ENCODE data around the gene EEF2K.
A peak's percentile ranks its signal among the peaks of the same experiment; 100 is the strongest.
"Not testable (repeated sequence)": the region's sequence is repeated elsewhere in the genome, so short reads cannot be mapped to it uniquely, and the experiment has no call there.

EEF2K gene

DNA sequence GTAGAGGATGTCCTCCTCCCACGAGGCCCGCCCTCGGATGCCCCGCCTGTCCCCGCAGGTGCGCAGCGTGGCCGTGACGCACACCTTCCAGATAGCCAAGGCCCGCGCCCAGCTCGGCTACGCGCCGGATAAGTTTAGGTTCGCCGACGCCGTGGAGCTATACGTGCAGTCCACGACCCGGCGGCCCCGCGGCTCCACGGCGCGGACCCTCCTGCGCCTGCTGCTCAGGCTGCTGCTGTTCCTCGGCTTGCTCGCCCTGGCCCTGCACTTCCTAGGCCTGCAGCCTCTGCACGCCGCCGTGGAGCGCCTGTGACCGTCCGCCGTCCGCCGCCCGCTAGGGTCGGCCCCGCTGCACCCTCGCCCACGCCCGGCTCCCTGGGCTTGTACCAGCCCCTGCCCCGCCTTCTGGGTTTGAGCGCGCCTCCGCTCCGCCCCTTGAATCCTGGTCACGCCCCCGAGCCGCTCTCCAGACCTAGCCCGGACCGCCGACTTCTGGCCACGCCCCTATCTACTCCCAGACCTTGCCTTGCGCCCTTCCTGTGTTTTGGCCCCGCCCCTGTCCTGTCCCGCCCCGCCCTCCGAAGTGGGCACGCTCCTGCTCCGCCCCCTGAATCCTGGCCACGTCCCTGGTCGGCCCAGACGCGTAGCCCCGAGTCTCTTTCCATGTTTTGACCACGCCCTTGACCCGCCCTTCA lies 15.8 kb upstream of the EEF2K start:
- peak; percentile 99 for DNase-seq

DNA sequence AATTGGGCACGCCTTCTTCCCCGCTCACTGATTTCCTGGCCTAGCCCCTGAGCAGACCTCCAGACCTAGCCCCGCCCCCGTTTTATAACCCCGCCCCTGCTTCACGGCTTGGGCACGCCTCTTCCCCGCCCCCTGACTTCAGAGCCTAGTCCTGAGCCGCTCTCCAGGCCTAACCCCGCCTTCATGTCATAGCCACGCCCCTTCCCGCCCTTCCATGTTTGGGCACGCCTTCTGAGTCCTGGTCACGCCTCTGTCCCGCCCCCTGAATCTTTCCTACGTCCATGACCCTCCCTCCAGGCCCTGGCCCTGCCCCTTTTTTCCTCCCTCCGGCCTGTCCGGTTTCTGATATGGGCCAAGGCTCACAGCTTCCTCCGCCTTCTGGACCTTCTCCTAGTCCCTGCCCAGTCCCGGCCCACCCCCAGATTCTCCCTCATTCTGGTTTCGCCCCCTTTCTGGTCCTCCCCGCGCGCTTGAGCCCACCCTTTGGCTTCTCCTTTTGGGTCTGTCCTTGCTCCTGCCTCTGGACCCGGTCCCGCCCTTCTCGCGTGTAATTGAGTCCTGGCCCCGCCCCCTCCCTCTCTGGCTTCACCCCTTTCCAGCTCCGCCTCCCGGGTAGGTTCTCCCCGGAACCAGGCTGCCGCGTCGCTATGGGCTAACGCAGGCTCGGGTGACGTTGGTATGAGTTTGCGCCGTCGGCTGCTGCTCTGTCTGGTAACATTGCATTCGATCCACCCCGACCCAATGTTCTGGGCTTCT lies 15.1 kb upstream of the EEF2K start:
- DNase-seq = peak; percentile 99

DNA sequence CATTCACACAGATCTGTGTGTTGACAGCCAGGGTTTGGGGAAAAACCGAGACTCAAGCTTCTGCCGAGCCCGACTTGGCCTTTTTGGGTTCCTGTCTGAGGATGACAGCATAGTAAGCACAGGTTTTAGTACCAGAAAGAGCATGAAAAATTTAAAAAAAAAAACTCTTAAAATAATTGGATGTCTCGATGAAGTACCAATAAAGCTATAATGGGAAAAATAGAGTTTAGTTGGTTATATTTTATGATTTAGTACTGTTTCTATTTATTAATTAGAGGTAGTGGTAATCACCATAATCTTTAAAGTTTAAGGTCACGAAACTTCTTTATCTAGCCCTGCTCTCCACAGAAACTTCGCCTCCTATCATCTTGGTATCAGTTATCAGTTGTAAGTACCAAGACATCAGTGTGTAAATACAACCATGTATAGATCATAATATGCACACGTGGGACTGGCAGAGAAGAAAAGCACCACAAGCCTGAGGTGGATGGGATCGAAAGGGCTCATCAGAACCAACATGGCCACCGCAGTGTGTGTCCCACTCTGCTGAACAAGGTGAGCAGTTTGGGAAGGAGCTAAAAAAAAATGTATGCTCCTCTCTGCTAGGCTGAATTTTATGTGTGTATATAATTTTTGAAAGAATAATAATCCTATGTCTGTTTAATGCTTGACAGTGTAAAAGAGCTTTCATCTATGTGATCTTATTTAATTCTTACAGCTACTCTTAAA lies 14.4 kb upstream of the EEF2K start:
- DNase-seq = no peak

DNA sequence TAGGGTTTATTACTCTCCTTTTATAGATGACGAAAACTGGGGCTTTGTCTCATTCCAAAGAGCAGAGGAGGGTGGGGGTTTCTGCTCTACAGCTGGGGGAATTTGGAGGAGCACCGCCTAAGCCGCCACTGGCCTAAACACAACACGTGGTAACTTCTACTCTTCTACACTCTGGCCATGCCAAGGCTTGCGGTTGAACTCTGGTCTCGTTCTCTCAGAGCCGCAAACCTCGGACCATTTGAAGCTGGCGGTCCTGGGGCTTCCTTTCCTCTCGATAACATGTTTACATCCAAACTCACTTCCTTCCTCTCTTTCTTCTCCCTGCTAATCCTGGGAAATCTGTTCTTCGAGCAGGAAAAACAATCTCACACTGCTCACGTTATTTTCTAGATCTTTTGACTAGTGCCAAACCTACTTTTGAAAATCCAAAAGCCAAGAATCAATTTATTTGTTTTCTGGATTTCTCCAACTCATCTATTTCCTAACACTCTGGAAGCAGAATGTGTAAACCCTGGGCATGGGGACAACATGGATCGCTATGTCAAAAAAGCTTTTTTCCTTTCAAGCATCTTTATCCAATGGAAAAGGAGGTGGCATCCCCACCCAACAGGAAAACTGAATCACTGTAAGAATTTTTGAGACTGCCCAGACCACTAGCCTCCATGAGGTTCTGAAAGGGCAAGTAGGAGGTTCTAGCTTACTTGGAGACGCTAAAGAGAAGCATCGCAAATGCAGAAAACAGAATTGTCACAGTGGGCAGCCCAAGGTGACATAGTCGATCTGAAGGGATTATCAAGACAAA lies 13.6 kb upstream of the EEF2K start:
- DNase-seq = peak; percentile 23

DNA sequence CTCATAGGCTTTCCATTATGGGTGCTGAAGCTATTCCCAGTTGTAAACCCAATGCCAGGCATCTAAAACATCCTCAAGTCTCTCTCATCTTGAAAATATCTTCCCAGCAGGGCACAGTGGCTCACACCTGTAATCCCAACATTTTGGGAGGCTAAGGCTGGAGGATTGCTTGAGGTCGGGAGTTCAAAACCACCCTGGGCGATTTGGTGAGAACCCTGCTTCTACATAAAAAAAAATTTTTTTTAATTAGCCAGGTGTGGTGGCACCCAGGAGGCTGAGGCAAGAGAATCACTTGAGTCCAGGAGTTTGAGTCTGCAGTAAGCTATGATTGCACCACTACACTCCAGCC lies 13.0 kb upstream of the EEF2K start:
- no peak for DNase-seq

DNA sequence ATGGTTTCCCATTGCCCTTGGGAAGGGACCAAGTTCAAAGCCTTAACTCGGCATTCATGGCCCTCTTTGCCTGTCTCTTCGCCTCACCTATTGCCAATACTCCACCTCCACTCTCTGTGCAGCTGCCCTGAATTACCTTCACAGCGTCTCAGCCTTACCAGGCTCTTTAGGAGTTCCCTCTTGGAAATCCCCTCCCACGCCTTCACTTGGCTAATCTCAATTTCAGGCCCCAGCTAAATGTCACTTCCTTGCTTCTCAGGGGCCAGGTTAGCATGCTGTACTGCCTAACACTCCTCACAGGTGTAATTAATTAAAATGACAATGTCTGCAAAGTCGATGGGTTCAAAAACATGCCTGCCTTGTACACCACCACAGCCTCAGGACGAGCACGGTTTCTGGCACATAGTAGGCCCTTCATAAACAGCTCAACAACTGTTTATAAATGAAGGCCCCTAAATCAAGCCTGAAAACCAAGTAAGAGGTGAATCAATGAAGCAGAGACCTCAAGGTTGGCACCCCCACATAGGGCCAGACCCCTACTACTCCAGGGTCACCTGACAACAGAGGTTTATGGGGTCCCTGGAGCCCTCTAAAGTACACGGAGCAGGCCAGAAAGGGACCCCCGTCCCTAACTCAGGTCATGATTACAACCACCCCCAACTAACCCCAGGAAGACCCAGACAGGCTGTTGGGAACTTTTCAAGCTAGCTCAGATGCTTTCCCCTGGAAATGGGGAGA lies 11.2 kb upstream of the EEF2K start:
- DNase-seq = no peak

DNA sequence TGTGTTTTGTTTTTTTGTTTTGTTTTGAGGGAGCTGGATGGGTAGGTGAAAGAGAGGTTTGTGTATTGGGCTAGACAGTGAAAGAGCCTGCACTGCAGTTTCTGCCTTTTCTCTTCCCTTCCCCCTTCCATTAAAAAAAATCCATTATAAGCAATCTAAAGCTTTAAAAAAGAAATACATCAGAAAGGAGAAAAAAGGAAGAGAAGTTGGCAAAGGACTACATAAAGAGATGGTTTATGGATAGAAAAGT lies 10.7 kb upstream of the EEF2K start:
- DNase-seq = no peak

DNA sequence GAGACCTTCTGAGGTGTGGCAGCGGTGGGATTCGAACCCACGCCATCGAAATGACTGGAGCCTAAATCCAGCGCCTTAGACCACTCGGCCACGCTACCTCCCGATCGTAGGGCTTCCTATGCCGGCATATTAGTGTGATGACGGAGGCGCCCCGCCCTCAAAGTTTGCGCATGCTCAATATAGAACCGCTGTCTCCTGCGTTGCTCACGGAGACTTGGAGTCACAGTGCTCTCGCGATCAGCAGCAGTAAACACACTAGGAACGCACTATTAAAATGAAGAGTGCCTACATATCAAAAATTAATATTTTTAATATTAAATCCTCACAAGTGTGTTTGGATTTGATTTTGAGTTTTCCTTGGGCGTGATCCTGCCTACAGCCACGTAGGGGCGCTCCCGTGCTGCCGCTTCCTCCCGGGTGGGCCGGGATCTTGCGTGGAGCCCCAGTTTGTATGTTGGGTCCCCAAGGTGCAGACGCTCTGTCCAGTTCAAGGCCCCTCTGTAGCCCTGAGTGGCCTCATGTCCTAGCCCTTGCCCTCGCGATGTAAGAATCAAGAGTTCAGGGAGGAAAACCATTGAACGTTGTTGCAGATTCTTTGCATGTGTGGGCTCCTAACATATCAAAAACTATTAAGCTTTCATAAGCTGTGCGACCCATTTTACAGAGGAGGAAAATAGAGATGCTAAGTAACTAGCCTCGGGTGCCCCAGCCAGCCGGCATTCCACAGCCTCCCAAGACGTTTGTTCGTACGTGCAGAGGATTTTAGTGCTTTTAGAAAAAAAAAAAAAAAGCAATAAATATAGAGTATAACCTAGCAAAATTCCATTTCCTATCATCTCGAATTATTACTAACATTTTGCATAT lies 10.2 kb upstream of the EEF2K start:
- peak; percentile 84 for DNase-seq

DNA sequence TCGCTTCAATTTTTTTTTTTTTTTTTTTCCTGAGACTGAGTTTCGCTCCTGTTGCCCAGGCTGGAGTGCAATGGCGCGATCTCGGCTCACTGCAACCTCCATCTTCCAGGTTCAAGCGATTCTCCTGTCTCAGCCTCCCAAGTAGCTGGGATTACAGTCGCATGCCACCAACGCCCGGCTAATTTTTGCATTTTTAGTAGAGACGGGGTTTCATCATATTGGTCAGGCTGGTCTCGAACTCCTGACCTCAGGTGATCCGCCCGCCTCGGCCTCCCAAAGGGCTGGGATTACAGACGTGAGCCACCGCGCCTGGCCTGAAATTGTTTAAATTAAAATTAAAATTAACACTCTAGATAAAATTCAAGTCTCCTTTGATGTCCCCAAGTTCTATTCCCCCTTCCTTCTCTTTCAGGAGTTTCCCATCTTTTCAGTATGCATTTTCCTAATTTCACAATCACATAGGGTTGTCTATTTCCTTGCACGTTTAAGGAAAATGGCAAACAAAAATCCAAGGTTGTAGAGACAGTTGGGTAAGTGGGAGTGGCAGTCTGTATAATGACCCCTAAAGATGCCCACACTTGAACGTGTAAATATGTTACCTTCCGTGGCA lies 9.4 kb upstream of the EEF2K start:
- DNase-seq = not testable (repeated sequence)

DNA sequence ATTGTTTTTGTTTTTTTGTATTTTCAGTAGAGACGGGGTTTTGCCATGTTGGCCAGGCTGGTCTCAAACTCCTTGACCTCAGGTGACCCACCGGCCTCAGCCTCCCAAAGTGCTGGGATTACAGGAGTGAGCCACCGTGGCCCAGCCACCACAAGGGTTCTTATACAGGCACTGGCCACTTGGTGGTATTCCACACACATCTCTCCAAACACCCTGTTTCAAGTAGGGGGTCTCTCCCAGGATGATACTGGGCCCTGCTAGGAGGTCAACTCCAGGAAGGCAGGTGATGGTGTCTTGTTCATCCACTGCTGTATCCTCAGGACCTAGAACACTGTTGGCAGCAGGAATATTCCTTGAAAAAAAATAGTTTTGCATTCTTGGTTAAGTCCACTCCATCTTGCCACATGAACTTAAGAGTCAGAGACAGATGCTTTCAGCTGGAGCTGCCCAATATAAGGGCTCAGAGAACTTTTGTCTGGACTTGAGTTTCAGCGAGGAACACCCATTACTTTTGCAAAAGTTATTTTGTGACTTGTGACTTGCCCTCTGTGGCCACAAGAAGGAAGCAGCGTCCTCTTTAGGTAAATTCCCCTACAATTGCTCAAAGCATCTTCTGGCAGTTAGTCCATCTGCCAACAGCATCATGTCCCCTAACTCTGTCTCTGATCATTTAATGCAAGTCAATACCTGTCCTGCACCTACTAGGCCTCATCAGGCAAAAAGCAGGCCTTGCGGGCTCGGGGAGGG lies 7.4 kb upstream of the EEF2K start:
- no peak for DNase-seq

DNA sequence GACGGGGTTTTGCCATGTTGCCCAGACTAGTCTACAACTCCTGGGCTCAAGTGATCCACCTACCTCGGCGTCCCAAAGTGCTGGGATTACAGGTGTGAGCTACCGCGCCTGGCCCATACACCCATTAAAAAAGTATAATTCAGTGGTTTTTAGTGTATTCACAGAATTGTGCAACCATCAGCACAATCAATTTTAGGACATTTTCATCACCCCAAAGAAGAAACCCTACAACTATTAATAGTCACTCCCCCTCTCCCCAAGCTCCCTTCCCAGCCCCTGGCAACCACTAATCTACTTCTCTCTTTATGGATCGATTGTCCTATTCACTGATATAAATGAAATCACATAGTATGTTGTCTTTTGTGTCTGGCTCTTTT lies 3.8 kb upstream of the EEF2K start:
- no peak for DNase-seq

DNA sequence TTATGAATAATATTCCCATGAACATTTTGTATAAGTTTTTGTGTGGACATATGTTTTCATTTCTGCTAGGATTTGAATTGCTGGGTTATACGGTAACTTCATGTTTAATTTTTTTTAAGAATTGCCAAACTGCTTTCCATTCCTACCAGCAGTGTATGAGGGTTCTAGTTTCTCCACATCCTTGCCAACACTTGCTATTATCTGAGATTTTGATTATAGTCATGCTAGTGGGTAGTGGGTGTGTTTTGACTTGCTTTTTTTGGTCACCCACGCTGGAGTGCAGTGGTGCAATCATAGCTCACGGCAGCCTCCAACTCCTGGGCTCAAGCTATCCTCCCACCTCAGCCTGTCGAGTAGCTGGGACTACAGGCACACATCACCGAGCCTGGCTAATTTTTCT lies 3.0 kb upstream of the EEF2K start:
- no peak for DNase-seq

DNA sequence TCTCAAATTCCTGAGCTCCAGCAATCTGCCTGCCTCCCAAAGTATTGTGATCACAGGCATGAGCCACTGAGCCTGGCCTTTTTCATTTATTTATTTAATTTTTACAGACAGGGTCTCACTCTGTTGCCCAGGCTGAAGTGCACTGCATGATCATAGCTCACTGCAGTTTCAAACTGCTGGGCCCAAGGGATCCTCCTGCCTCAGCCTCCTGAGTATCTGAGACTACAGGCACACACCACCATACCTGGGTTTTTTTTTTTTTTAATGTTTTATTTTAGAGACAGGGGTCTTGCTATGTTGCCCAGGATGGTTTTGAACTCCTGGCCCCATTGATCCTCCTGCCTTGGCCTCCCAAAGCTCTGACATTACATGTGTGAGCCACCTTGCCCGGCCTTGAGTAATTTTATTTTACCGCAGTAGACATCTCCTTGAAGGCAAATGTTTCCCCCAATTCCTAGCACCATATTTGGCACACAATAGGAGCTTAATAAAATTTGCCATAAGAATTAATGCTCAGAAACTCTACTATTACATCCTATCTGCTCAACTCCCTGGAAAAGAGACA lies 1.9 kb upstream of the EEF2K start:
- DNase-seq = no peak

DNA sequence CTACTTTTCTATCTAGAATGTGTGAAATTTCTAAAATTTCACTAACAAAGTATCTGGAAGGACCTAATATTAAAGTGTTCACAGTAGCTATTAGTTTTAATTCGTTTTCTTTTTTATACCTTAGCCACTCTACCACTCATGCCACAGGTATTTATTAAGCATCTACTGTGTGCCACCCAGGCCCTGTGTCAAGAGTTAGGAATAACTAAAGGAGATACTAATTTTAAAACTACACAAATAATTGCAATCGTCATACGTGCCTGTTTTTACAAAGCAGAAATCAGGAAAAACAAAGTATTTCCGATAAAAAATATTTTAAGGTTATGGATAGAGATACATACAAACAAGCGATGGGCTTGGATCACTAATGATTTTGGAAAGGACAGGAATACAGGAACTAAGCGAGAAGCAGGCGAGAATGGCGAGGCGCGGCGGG lies 483 bp upstream of the EEF2K start:
- no peak for DNase-seq

DNA sequence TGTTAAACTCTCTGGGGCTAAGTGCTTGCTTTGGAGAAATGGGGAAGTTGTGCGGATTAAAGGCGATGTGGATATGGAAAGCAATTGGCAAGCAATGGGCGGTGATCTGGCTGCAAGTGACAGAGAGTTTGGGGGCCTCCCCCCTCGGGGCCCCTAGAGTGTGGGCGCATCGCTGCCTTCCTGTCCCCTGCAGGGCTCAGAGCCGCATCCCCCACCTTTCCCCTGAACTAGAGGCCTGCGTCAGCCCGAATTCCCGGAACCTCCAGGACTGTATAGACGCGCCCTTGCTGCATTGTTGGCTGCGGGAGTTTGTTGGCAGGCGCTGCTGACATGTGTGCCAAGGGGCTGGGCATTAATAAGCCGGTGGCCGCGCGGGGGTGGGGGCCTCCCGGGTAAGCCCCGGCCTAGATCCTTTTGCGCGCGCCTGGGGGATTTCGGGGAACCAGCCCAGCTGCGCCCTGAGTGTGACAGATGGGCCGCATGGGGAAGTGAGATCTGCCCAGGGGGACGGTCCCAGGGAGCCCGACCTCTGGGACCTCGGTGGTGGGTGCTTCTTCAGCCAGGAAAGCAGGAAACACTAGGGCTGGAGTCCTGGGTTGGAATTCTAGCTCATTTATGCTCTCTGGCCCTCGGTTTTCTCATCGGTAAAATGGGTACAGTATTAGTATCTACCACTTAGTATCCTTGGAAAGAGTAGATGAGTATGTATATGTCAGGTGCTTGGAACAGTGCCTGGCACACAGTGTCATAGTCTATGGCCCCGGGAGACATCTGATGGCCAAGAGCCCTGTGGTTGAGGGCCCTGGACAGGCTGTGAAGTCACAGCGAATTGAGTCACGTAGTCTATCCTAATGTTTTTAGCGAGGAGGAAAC lies 1.0 kb downstream of the EEF2K start:
- DNase-seq = peak; percentile 46

DNA sequence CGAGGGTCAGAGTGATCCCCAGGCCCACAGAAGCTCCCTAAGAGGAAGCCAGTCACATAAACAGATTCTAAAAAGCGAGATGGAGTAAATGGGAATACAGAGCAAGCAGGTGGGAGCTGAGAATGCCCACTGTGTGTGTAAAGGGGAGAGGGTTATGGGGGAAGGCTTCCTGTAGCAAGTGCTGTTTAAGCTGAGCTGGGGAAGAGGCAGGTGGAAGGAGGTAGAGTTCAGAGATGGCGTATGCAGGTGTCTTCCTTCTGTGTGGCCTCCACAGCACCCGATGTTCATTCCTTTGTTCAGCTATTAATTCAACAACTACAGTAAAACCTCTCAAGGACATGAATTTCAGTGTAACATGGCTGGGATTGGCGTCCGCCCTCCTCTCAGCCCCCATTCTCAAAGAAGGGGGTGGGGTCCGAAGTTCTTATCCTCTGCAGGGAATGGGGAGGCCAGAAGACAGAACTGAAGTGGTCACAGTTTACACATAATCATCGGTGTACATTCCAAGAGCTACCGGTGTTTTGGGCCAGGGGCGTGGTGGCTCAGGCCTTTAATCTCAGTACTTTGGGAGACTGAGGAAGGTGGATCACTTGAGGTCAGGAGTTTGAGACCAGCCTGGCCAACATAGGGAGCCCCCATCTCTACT lies 1.8 kb downstream of the EEF2K start:
- no peak for DNase-seq

DNA sequence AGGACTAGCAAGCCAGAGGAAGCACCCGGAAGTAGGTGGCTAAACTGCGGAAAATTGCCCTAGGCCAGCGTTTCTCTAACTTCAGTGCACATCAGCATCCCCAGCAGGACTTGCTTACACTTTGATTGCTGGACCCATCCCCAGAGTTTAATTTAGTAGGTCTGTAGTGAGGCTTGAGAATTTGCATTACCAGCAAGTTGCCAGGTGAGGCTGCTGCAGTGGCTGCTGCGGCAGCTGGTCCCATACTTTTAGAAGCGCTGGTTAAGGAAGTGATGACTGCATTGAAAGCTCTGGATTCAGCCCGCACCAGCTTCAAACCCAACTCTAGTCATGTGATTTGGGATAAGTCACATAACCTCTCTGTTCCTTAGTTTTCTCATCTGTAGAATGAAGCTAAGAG lies 4.2 kb downstream of the EEF2K start:
- no peak for DNase-seq

DNA sequence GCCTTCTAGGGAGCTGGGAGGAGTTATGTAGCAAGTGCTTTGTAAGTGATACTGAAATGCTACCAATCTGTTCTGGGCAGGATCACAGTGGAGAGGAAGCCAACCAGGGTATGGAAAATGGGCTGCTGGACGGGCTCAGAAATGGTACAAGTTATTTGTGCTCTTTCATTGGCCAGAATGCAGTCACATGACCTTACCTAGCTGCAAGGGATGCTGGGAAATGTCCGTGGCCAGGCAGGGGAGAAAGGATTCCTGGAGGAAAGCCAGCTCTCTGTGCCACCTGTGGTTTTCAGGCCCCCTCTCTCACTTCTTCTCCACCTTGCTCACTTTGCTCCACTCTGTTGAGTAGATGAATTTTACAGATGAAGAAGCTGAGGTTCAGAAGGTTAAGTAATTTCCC lies 4.8 kb downstream of the EEF2K start:
- DNase-seq = no peak

DNA sequence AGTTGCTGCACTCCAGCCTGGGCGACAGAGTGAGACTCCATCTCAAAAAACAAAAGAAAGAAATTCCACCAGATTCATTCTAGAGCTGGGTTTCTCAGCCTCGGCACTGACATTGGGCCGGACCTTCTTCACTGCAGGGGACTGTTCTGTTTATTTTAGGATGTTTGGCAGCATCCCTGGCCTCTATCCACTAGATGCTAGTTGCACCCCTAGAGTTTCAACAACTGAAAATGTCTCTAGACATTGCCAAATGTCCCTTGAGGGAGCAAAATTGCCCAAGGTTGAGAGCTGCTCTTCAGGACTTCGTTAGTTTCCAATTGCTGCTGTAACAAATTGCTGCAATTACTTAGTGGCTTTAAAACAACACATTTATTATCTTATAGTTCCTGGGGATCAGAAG lies 7.2 kb downstream of the EEF2K start:
- no peak for DNase-seq
